Measurements from ENCODE around the gene TNC. TPM values are rescaled to one million over a fixed set of nuclear protein-coding genes. Genes with fewer than 3 reads are reported as not detected.

The TNC gene
- total and polyA plus RNA-seq, 2 donors (not counting 1 experiment from before 2014, with no cell fraction given) = not detected

DNA sequence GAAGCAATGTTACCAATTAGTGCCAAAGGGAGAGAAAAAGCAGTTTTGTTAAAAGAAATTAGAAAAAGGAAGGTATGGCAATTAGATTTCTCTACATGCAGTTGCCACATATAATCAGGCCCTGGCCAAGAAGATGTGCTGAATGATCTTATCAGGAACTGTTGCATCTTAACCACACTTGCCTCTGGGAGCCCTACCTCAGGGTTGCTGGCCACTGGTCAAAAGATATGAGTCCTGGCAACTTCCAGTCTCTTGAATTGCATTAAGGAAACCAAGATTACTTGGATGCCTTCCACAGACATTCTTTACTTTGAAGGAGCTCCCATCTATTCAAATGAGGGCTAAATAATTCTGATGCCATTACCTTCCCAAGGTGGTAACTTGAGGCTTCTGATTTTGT, 60.4 kb downstream of the TNC start:
- ChIA-PET POLR2A (no interaction called here), CTCF (no interaction called here)
- H3K36me3 ChIP-seq (replicated peaks in 1 of 2; ENCODE audit: control extremely low read depth in 1 of 2, control insufficient read depth in 1 of 2, extremely low read depth in 1 of 2, insufficient read depth in 2 of 2, low read length in 1 of 2) = no peaks in the 10 kb centered on the region
- Mint-ChIP-seq H3K27ac (no peak overlapping the region), H3K4me1 (no peaks in the 10 kb centered on the region), H3K27me3 (peaks cover 37% of the 10 kb centered on the region), H3K4me3 (no peak overlapping the region), H3K9me3 (ENCODE audit: insufficient read depth) (no peaks in the 10 kb centered on the region)
- ATAC-seq (ENCODE audit: low read depth) = no peak
- H3K9me3 ChIP-seq (ENCODE audit: control extremely low read depth in 1 of 3, control insufficient read depth in 2 of 3, insufficient read depth in 1 of 3, low read length in 2 of 3) = no peaks in the 10 kb centered on the region
- H3K4me1 ChIP-seq (ENCODE audit: control insufficient read depth in 2 of 2, insufficient read depth in 2 of 2, low read length in 2 of 2) = no peaks in the 10 kb centered on the region
- H3K27ac ChIP-seq (ENCODE audit: low read length in 2 of 2) = no peak overlapping the region
- intact Hi-C loops (cut with micrococcal nuclease) = no loop called here
- H3K27me3 ChIP-seq (replicated peaks in 1 of 4; ENCODE audit: control extremely low read depth in 1 of 4, control insufficient read depth in 3 of 4, insufficient read depth in 4 of 4, low read length in 3 of 4) = peaks cover 0 to 14% (median 5%) of the 10 kb centered on the region in 4 experiments
- H3K79me2 ChIP-seq (ENCODE audit: control insufficient read depth, insufficient read depth, low read length) = no peaks in the 10 kb centered on the region
- H3K4me2 ChIP-seq (replicated peaks; ENCODE audit: low read depth, low read length, poor library complexity, severe bottlenecking) = no peak overlapping the region
- no peaks in the 10 kb centered on the region for H4K20me1 ChIP-seq (ENCODE audit: control insufficient read depth, insufficient read depth, low read length, poor library complexity, severe bottlenecking)
- H3K9ac ChIP-seq (ENCODE audit: low read length) = no peak overlapping the region
- TF ChIP-seq, protein P1, sequence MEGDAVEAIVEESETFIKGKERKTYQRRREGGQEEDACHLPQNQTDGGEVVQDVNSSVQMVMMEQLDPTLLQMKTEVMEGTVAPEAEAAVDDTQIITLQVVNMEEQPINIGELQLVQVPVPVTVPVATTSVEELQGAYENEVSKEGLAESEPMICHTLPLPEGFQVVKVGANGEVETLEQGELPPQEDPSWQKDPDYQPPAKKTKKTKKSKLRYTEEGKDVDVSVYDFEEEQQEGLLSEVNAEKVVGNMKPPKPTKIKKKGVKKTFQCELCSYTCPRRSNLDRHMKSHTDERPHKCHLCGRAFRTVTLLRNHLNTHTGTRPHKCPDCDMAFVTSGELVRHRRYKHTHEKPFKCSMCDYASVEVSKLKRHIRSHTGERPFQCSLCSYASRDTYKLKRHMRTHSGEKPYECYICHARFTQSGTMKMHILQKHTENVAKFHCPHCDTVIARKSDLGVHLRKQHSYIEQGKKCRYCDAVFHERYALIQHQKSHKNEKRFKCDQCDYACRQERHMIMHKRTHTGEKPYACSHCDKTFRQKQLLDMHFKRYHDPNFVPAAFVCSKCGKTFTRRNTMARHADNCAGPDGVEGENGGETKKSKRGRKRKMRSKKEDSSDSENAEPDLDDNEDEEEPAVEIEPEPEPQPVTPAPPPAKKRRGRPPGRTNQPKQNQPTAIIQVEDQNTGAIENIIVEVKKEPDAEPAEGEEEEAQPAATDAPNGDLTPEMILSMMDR (IDR thresholded peaks at IDR 0.05) = no peak
- TF ChIP-seq EZH2 (IDR thresholded peaks at IDR 0.05; ENCODE audit: borderline replicate concordance, insufficient read depth, low read depth, low read length, poor library complexity, severe bottlenecking) = no peak
- H2AFZ ChIP-seq (ENCODE audit: insufficient read depth, low read depth, low read length, poor library complexity, severe bottlenecking) = no peak overlapping the region
- H3K4me3 ChIP-seq (ENCODE audit: control extremely low read depth in 1 of 5, extremely low read depth in 1 of 5, insufficient read depth in 1 of 5, low read depth in 2 of 5, low read length in 4 of 5) = no peak overlapping the region
- DNase-seq = no peak

DNA sequence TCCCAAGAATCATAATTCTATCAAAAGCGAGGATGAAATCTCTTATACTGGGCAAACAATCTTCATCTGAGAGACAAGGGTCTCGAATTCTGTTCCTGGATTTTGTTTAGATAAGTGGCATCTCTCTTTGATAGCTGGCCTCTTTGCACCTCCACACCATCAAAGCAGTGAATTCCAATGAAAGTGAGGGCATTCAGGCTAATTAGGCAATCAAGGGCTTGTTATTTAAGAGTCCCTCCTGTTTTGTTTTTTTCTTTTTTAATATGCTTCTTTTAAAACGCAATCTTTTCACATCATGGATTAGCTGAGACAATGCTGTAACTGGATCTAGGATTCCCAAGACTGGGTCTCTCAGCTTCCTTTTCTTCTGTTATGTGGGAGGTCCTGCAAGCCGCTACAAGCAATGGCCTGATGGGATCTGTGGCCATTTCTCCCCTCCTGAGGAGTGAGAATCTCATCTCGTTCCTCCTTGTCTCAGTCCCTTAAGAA, 67.9 kb downstream of the TNC start:
- Mint-ChIP-seq H3K4me3 (no peak overlapping the region), H3K9me3 (ENCODE audit: insufficient read depth) (no peaks in the 10 kb centered on the region), H3K4me1 (no peaks in the 10 kb centered on the region), H3K27ac (no peak overlapping the region), H3K27me3 (peaks cover 44% of the 10 kb centered on the region)
- no CpG with 5 or more reads among the region's 5 CpGs for WGBS (ENCODE audit: insufficient coverage)
- ChIA-PET CTCF (no interaction called here), POLR2A (no interaction called here)
- Histone ChIP-seq H3K4me2 (replicated peaks; ENCODE audit: low read depth, low read length, poor library complexity, severe bottlenecking) (no peak overlapping the region), H3K79me2 (ENCODE audit: control insufficient read depth, insufficient read depth, low read length) (no peaks in the 10 kb centered on the region), H4K20me1 (ENCODE audit: control insufficient read depth, insufficient read depth, low read length, poor library complexity, severe bottlenecking) (no peaks in the 10 kb centered on the region), H3K36me3 (replicated peaks in 1 of 2; ENCODE audit: control extremely low read depth in 1 of 2, control insufficient read depth in 1 of 2, extremely low read depth in 1 of 2, insufficient read depth in 2 of 2, low read length in 1 of 2) (no peaks in the 10 kb centered on the region), H3K27me3 (replicated peaks in 1 of 4; ENCODE audit: control extremely low read depth in 1 of 4, control insufficient read depth in 3 of 4, insufficient read depth in 4 of 4, low read length in 3 of 4) (peaks cover 0 to 5% (median 2%) of the 10 kb centered on the region in 4 experiments), H3K4me3 (ENCODE audit: control extremely low read depth in 1 of 5, extremely low read depth in 1 of 5, insufficient read depth in 1 of 5, low read depth in 2 of 5, low read length in 4 of 5) (no peak overlapping the region), H3K4me1 (ENCODE audit: control insufficient read depth in 2 of 2, insufficient read depth in 2 of 2, low read length in 2 of 2) (no peaks in the 10 kb centered on the region), H3K9ac (ENCODE audit: low read length) (no peak overlapping the region), H2AFZ (ENCODE audit: insufficient read depth, low read depth, low read length, poor library complexity, severe bottlenecking) (no peak overlapping the region), H3K27ac (ENCODE audit: low read length in 2 of 2) (no peak overlapping the region), H3K9me3 (ENCODE audit: control extremely low read depth in 1 of 3, control insufficient read depth in 2 of 3, insufficient read depth in 1 of 3, low read length in 2 of 3) (no peaks in the 10 kb centered on the region)
- DNase-seq (no peak), ATAC-seq (ENCODE audit: low read depth) (no peak)
- TF ChIP-seq, protein P1 (IDR thresholded peaks at IDR 0.05) = no peak
- TF ChIP-seq EZH2 (IDR thresholded peaks at IDR 0.05; ENCODE audit: borderline replicate concordance, insufficient read depth, low read depth, low read length, poor library complexity, severe bottlenecking) = no peak
- intact Hi-C loops (cut with micrococcal nuclease) = no loop called here

Data from B cell (primary cell).